HG03095 (cell line): ENCODE results near the gene APEX1.
A peak's percentile ranks its signal among the peaks of the same experiment; 100 is the strongest.
"Not testable (repeated sequence)": the region's sequence is repeated elsewhere in the genome, so short reads cannot be mapped to it uniquely, and the experiment has no call there.

ENCODE experiments used
- ATAC-seq: cut with Tn5 transposase; IDR thresholded peaks from one replicate; pipeline ENCODE4 v1.9.1; 2021; ENCODE audit warnings: moderate library complexity; ENCODE audit not compliant: unreplicated experiment

The APEX1 gene

GRCh38 chr14:20435582-20436362, 19.3 kb upstream of the APEX1 start, which contains the start of gene KLHL33:
TSS of gene KLHL33 (minus strand) at chr14:20436166. CDS start at chr14:20435811, 355 bp downstream.
- ATAC-seq = no peak

- ATAC-seq = no peak
Measured at GRCh38 chr14:20436363-20436755, 18.7 kb upstream of the APEX1 start.

- ATAC-seq = no peak
Measured at GRCh38 chr14:20438664-20439063, 16.4 kb upstream of the APEX1 start.

- ATAC-seq = no peak
Measured at GRCh38 chr14:20440465-20440864, 14.6 kb upstream of the APEX1 start.

- ATAC-seq = no peak
Measured at GRCh38 chr14:20440882-20441281, 14.1 kb upstream of the APEX1 start.

- no peak for ATAC-seq
Measured at GRCh38 chr14:20441461-20441860, 13.6 kb upstream of the APEX1 start.

GRCh38 chr14:20443650-20444049, 11.4 kb upstream of the APEX1 start:
- ATAC-seq = not testable (repeated sequence)

GRCh38 chr14:20446889-20447288, 8.1 kb upstream of the APEX1 start:
- ATAC-seq = no peak

GRCh38 chr14:20452831-20453230, 2.2 kb upstream of the APEX1 start:
- not testable (repeated sequence) for ATAC-seq

GRCh38 chr14:20455355-20456300, 602 bp downstream of the APEX1 start:
- ATAC-seq = peak; percentile 29

GRCh38 chr14:20456971-20457370, 1.9 kb downstream of the APEX1 start:
- ATAC-seq = no peak

- no peak for ATAC-seq
Measured at GRCh38 chr14:20458031-20458789, 3.2 kb downstream of the APEX1 start.

- no peak for ATAC-seq
Measured at GRCh38 chr14:20460458-20461224, 5.6 kb downstream of the APEX1 start.

GRCh38 chr14:20461225-20462141, 6.5 kb downstream of the APEX1 start, which contains the start of gene PIP4P1:
TSS of gene PIP4P1 (minus strand) at chr14:20461434. CDS start at chr14:20461325, 109 bp downstream.
- peak; percentile 92 for ATAC-seq

GRCh38 chr14:20468764-20469241, 13.8 kb downstream of the APEX1 start:
- no peak for ATAC-seq

- peak; percentile 91 for ATAC-seq
Measured at GRCh38 chr14:20469242-20469889, 14.3 kb downstream of the APEX1 start, which contains the start of gene PNP. TSS of gene PNP (plus strand) at chr14:20469406. CDS start at chr14:20469525, 119 bp downstream.

GRCh38 chr14:20469890-20470602, 15.0 kb downstream of the APEX1 start:
- ATAC-seq = peak; percentile 28

- no peak for ATAC-seq
Measured at GRCh38 chr14:20470603-20470901, 15.5 kb downstream of the APEX1 start.
